HUES48 (cell line): ENCODE measurements around the gene WDR27.

Source experiments
- H3K27ac ChIP-seq: one replicate; pipeline ENCODE4 v1.7.0; 2013; ENCODE audit warnings: low read depth, low read length, inconsistent platforms
- H3K27me3 ChIP-seq: 2 replicates; pipeline ENCODE4 v1.6.1; 2013; ENCODE audit warnings: mild to moderate bottlenecking, low read length; ENCODE audit not compliant: control insufficient read depth, insufficient read depth
- H3K36me3 ChIP-seq: 2 replicates; pipeline ENCODE4 v1.6.1; 2013; ENCODE audit warnings: low read length; ENCODE audit not compliant: control insufficient read depth, insufficient read depth
- H3K4me1 ChIP-seq: 2 replicates; pipeline ENCODE4 v1.6.1; 2013; ENCODE audit warnings: mild to moderate bottlenecking, low read length; ENCODE audit not compliant: control insufficient read depth, insufficient read depth
- H3K4me3 ChIP-seq: 2 replicates; pipeline ENCODE4 v1.5.1; 2013; ENCODE audit warnings: mild to moderate bottlenecking, low read depth, low read length
- H3K9ac ChIP-seq: 2 replicates; pipeline ENCODE4 v1.6.1; 2013; ENCODE audit warnings: mild to moderate bottlenecking, low read depth, low read length, moderate library complexity
- H3K9me3 ChIP-seq: 2 replicates; pipeline ENCODE4 v1.6.1; 2013; ENCODE audit warnings: low read length; ENCODE audit not compliant: control insufficient read depth, insufficient read depth

The WDR27 gene

DNA sequence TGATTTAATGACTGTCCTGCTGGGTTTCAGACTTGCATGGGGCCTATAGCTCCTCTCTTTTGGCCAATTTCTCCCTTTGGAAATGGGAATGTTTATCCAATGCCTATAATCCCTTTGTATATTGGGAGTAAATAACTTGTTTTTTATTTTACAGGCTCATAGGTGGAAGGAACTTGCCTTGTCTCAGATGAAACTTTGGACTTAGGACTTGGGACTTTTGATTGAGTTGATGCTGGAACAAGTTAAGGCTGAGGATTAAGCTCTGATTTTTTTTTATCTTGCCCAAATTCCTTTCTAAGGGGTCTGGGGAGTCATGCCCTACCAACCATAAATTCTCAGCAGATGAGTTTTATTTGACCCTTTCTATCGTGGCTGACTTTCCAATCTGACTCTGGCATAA, 23.5 kb downstream of the WDR27 start:
- no peaks in the 10 kb centered on the region for H3K27me3 ChIP-seq
- H3K36me3 ChIP-seq: peaks cover 43% of the 10 kb centered on the region
- H3K9me3 ChIP-seq: no peaks in the 10 kb centered on the region
- H3K4me3 ChIP-seq: no peak overlapping the region
- H3K4me1 ChIP-seq: no peaks in the 10 kb centered on the region
- H3K9ac ChIP-seq: no peak overlapping the region
- H3K27ac ChIP-seq: no peak overlapping the region

DNA sequence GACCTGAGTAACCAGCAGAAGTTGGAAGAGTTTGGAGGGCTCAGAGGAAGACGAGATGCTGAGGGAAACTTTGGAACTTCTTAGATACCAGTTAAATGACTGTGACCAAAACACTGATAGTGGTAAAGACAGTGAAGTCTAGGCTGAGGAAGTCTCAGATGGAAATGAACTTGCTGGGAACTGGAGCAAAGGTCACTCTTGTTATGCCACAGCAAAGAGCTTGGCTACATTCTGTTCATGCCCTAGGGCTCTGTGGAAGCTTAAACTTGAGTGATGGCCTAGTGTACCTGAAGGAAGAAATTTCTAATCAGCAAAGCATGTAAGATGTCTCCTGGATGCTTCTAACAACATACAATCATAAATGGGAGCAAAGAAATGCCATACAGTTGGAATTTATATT, 24.7 kb downstream of the WDR27 start:
- Histone ChIP-seq H3K4me1 (no peaks in the 10 kb centered on the region), H3K27me3 (no peaks in the 10 kb centered on the region), H3K27ac (no peak overlapping the region), H3K4me3 (no peak overlapping the region), H3K9ac (no peak overlapping the region), H3K9me3 (no peaks in the 10 kb centered on the region), H3K36me3 (peaks cover 35% of the 10 kb centered on the region)

- Histone ChIP-seq H3K9ac (no peak overlapping the region), H3K4me1 (no peaks in the 10 kb centered on the region)
Measured at GRCh38 chr6:169675011-169675410, 26.8 kb downstream of the WDR27 start.

GRCh38 chr6:169671563-169671962, 30.3 kb downstream of the WDR27 start:
- peaks cover 6% of the 10 kb centered on the region; the same call in 1 of the 2 replicates for H3K4me1 ChIP-seq
- H3K9ac ChIP-seq: no peak overlapping the region
- H3K27ac ChIP-seq: no peak overlapping the region
- H3K27me3 ChIP-seq: no peaks in the 10 kb centered on the region
- peaks cover 55% of the 10 kb centered on the region for H3K36me3 ChIP-seq
- no peaks in the 10 kb centered on the region for H3K9me3 ChIP-seq
- H3K4me3 ChIP-seq: no peak overlapping the region

More at GRCh38 chr6:169675011-169675410, 26.8 kb downstream of the WDR27 start:
- H3K9me3 ChIP-seq: no peaks in the 10 kb centered on the region
- H3K4me3 ChIP-seq: no peak overlapping the region
- peaks cover 47% of the 10 kb centered on the region for H3K36me3 ChIP-seq
- no peak overlapping the region for H3K27ac ChIP-seq
- no peaks in the 10 kb centered on the region for H3K27me3 ChIP-seq

GRCh38 chr6:169669889-169670288, 31.9 kb downstream of the WDR27 start:
- Histone ChIP-seq H3K36me3 (peaks cover 71% of the 10 kb centered on the region), H3K27ac (no peak overlapping the region)

GRCh38 chr6:169669147-169669546, 32.7 kb downstream of the WDR27 start:
- H3K27ac ChIP-seq: no peak overlapping the region

More at GRCh38 chr6:169669889-169670288, 31.9 kb downstream of the WDR27 start:
- no peaks in the 10 kb centered on the region for H3K9me3 ChIP-seq
- no peak overlapping the region for H3K9ac ChIP-seq
- no peaks in the 10 kb centered on the region for H3K27me3 ChIP-seq
- H3K4me1 ChIP-seq: peaks cover 6% of the 10 kb centered on the region; the same call in 1 of the 2 replicates
- H3K4me3 ChIP-seq: no peak overlapping the region

DNA sequence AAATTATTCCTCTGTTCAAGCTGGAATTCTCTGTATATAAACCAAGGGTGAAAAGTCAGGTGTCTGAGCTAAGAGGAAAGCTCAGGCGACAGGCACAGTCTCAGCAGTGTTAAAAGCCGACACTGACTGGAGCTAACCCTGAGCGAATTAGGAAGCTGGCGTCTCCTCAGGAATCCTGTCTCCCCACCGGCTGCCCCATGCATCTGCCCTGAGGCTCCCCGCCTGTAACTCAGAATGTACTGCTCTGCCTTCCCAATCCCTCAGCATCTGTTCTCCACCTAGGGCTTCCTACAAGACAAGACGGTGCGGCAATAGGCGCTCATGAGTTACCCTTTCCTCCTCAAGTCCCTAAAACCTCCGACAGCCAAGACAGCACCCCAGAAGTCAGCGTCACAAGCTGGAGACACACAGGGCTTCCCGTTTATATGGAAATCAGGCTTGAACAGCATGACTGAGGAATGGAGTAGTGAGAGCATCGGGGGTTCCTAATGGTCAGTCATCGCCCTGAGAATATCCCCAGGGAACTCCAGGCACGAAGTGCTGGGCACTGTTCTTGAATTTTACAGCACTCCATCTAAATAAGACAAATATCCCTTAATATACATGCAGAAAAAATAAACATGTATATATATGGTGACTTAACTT, 33.5 kb downstream of the WDR27 start:
- H3K36me3 ChIP-seq: peaks cover 84% of the 10 kb centered on the region

More at GRCh38 chr6:169669147-169669546, 32.7 kb downstream of the WDR27 start:
- H3K4me1 ChIP-seq: peaks cover 6% of the 10 kb centered on the region; the same call in 1 of the 2 replicates
- peaks cover 76% of the 10 kb centered on the region for H3K36me3 ChIP-seq
- no peak overlapping the region for H3K9ac ChIP-seq
- no peaks in the 10 kb centered on the region for H3K9me3 ChIP-seq
- no peaks in the 10 kb centered on the region for H3K27me3 ChIP-seq
- H3K4me3 ChIP-seq: no peak overlapping the region

GRCh38 chr6:169667716-169668115, 34.1 kb downstream of the WDR27 start:
- no peak overlapping the region for H3K4me3 ChIP-seq
- no peak overlapping the region for H3K9ac ChIP-seq
- no peaks in the 10 kb centered on the region for H3K9me3 ChIP-seq
- peaks cover 90% of the 10 kb centered on the region for H3K36me3 ChIP-seq
- no peak overlapping the region for H3K27ac ChIP-seq
- H3K4me1 ChIP-seq: peaks cover 6% of the 10 kb centered on the region; the same call in 1 of the 2 replicates
- H3K27me3 ChIP-seq: no peaks in the 10 kb centered on the region

More for the DNA sequence above, 33.5 kb downstream of the WDR27 start:
- Histone ChIP-seq H3K27me3 (no peaks in the 10 kb centered on the region), H3K4me1 (peaks cover 6% of the 10 kb centered on the region; the same call in 1 of the 2 replicates), H3K9ac (no peak overlapping the region), H3K4me3 (no peak overlapping the region), H3K27ac (peak overlapping the region; percentile 3), H3K9me3 (no peaks in the 10 kb centered on the region)

GRCh38 chr6:169666441-169666840, 35.4 kb downstream of the WDR27 start:
- Histone ChIP-seq H3K9ac (no peak overlapping the region), H3K9me3 (no peaks in the 10 kb centered on the region), H3K27me3 (no peaks in the 10 kb centered on the region), H3K4me3 (no peak overlapping the region), H3K4me1 (peaks cover 6% of the 10 kb centered on the region; the same call in 1 of the 2 replicates), H3K27ac (no peak overlapping the region), H3K36me3 (peaks cover 92% of the 10 kb centered on the region)

DNA sequence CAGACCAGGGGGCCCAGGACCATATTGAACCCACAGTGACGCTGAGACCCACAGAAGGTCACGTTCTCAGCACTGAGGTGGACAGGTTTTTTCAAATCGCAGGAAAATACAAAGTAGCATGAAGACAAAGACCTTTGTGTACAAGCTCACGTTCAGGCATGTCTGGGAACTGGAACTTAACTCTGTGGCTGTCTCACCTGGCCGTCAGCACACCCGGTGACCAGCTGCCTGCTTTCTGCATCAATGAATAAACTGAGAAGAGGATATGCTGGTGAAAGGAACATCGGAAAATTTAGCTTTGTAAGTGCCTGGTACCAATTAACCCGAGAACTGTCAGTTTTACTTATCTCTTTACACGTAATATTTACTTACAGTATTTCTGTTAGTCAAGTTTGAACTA, 36.5 kb downstream of the WDR27 start:
- peaks cover 91% of the 10 kb centered on the region for H3K36me3 ChIP-seq
- H3K27me3 ChIP-seq: no peaks in the 10 kb centered on the region
- H3K27ac ChIP-seq: no peak overlapping the region
- no peak overlapping the region for H3K4me3 ChIP-seq
- H3K4me1 ChIP-seq: peaks cover 6% of the 10 kb centered on the region; the same call in 1 of the 2 replicates
- H3K9ac ChIP-seq: no peak overlapping the region
- H3K9me3 ChIP-seq: no peaks in the 10 kb centered on the region

- Histone ChIP-seq H3K4me3 (no peak overlapping the region), H3K9me3 (no peaks in the 10 kb centered on the region), H3K36me3 (peaks cover 90% of the 10 kb centered on the region), H3K27ac (no peak overlapping the region), H3K27me3 (no peaks in the 10 kb centered on the region), H3K4me1 (peaks cover 6% of the 10 kb centered on the region; the same call in 1 of the 2 replicates), H3K9ac (no peak overlapping the region)
Measured at GRCh38 chr6:169664227-169664626, 37.6 kb downstream of the WDR27 start.
